Smooth muscle cell of the coronary artery (primary cell): ENCODE measurements around the gene ATP5MC2. TPM values are rescaled to one million over a fixed set of nuclear protein-coding genes. Genes with fewer than 3 reads are reported as not detected.

ENCODE experiments used
- total RNA-seq: library from RNA; depleted of rRNA; stranded (reverse); fragments of >200 nt; gene quantifications from 2 replicates; pipeline ENCODE4 v1.2.3, GENCODE V29; 2014; ENCODE audit warnings: low replicate concordance

The ATP5MC2 gene
- 74.3 and 143 TPM in 2 replicates for total RNA-seq

DNA sequence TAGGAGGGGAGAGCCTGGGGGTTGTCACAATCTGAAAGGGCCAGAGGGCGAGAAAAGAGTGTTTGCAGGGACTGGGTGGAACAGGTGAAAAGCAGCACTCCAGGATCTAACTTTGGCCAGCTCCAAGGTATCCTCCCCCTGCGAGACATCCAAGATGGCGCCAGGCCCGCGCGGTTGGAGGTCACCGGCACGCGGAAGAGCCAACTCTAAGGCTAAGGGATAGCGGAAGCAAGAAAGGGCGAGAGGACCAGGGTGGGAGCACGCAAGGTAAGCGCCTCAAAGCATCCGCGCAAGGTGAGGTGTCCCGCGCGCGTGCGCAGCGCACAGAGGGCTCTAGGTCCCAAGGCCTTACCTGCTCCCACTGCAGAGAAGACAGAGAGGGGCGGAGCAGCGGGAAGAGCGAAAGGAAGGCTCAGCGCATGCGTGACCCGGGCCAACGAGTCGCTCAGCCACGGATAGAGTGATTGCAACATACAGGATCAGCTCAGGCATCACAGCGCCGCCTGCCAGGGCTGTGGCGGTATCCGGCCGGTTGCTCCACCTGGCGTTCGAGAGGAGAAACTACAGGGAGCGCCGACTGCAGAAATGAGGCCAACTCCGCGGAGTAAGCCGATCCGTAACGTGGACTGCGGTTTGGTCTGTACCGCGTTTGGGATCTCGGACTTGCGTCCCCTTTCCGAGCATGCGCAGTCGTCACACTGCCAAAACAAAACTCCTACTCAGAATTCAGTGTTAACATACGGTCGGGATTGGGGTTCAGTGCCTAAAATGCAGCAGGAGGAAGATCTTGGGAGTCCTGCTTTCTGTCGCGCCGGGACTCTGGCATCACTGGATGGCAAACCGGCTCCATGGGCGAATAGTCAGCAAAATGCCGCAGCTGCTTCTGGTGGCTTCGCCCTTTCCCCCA, at the start of gene ATP5MC2:
Gene ATP5MC2, minus strand, starts transcription at position 383 of the 907 bp plus-strand sequence. CDS start 3,469 bp downstream, outside the sequence.

DNA sequence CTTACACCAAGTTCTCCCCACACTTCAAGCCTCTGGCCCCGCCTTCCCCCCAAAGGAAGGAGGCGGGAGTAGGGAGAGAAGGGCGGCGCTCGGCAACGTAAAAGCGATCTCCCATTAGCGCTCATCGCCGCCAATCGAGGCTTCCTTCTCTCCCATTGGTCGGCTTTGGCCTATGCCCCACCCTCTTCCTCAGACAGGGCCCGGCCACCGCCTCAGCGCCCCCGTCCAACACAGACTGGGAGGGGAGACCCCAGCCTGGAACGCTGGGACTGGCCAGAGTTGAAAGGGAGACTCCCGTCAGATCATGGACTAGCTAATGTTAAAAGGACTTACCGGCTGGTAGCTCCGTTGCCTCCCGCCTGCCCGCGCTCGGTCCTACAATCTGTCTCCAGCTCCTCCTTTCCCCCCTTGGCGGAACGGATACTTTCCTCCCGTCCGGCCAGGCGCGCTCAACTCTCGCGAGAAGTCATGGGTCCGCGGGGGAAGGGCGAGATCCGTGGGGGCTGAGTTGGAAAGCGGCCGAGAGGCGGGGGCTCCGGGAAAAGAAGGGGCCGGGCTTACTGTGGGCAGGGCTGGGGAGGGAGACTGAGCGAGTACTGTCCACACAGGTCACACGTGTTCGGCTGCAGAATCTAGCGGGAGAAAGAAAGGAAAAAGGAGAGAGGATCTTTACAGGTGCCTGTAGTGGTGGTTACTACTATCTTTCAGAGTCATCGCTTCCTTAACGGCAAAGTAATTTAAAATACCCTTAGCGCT, 49.8 kb downstream of the ATP5MC2 start, which contains the start of gene ATF7:
Gene ATF7, minus strand, starts transcription at position 437 of the 756 bp plus-strand sequence. CDS start 25,382 bp downstream, outside the sequence.

Other genes with a start within 250 kb of the ATP5MC2 start
- gene PRR13, start 234.3 kb downstream of the ATP5MC2 start, total RNA-seq = 12.1 and 21.4 TPM in 2 replicates
- 210 and 235 TPM in 2 replicates for gene PCBP2, start 224.0 kb downstream of the ATP5MC2 start, total RNA-seq
- gene MAP3K12, start 176.6 kb downstream of the ATP5MC2 start, total RNA-seq = 16.1 and 48.9 TPM in 2 replicates
- 24.5 and 36.5 TPM in 2 replicates for gene TARBP2, start 174.8 kb downstream of the ATP5MC2 start, total RNA-seq
- not detected in 2 replicates for gene NPFF, start 168.6 kb downstream of the ATP5MC2 start, total RNA-seq
- gene ATF7, start 49.7 kb downstream of the ATP5MC2 start, total RNA-seq = 5.8 and 9.7 TPM in 2 replicates
- 62.5 and 160 TPM in 2 replicates for gene CALCOCO1, start 51.4 kb upstream of the ATP5MC2 start, total RNA-seq
- gene CISTR, start 75.9 kb upstream of the ATP5MC2 start, total RNA-seq = not detected in 2 replicates